K562 (cell line): ENCODE measurements around the gene YKT6. TPM values are rescaled to one million over a fixed set of nuclear protein-coding genes. Genes with fewer than 3 reads are reported as not detected.

Experiments used
- ATF1 ChIP-seq, 2 experiments: fragments of 450-650 bp in 1 of 2; IDR thresholded peaks; 2 replicates each; pipeline ENCODE4 v1.6.1; 2016; ENCODE audit warnings: missing compliant biosample characterization in 1 of 2, missing genetic modification characterization in 1 of 2
- ATF7 ChIP-seq: fragments of 450-650 bp; IDR thresholded peaks from 2 replicates; pipeline ENCODE4 v1.7.1; 2014; ENCODE audit warnings: mild to moderate bottlenecking, moderate library complexity
- CREM ChIP-seq: IDR thresholded peaks from 2 replicates; pipeline ENCODE4 v1.6.1; 2014; ENCODE audit warnings: antibody characterized with exemption, low read depth
- HIVEP1 ChIP-seq: fragments of 250-450 bp; sonication (Bioruptor Pico); IDR thresholded peaks from 2 replicates; pipeline ENCODE4 v1.4.0; 2020; ENCODE audit warnings: mild to moderate bottlenecking
- IRF2 ChIP-seq: sonication (generic); formaldehyde crosslinking; IDR thresholded peaks from 2 replicates; pipeline ENCODE4 v1.8.1; 2022; ENCODE audit warnings: mild to moderate bottlenecking, missing genetic modification reagents
- MYNN ChIP-seq, 2 experiments: sonication (generic); formaldehyde crosslinking in 1 of 2; IDR thresholded peaks; 2 replicates each; pipeline versions ENCODE4 v1.5.0 to v1.6.1; 2016 to 2020; ENCODE audit warnings: antibody characterized with exemption in 1 of 2, missing genetic modification reagents in 1 of 2
- POLR3A ChIP-seq: IDR thresholded peaks from 2 replicates; pipeline ENCODE4 v1.6.1; 2011; ENCODE audit warnings: borderline replicate concordance, mild to moderate bottlenecking, moderate library complexity; ENCODE audit not compliant: insufficient read length, insufficient read depth; ENCODE audit errors: extremely low read depth
- PTBP1 ChIP-seq: fragments of 200-400 bp; formaldehyde crosslinking; IDR thresholded peaks from 2 replicates; pipeline ENCODE4 v1.6.1; 2017; ENCODE audit warnings: low read depth, low read length
- RBM15 ChIP-seq: fragments of 200-400 bp; formaldehyde crosslinking; IDR thresholded peaks from 2 replicates; pipeline ENCODE4 v1.6.1; 2018; ENCODE audit warnings: mild to moderate bottlenecking, low read length, moderate library complexity; ENCODE audit not compliant: insufficient read depth
- SMAD4 ChIP-seq: fragments of 250-450 bp; sonication (Bioruptor Pico); conservative IDR thresholded peaks from 2 replicates; pipeline ENCODE4 v1.8.0; 2021; ENCODE audit warnings: inconsistent platforms, mild to moderate bottlenecking, moderate library complexity
- U2AF2 ChIP-seq: fragments of 200-400 bp; formaldehyde crosslinking; optimal IDR thresholded peaks from 2 replicates; pipeline ENCODE3; 2017; ENCODE audit warnings: low read depth, mild to moderate bottlenecking, low read length
- ZFP30 ChIP-seq: fragments of 250-450 bp; sonication (Bioruptor Pico); IDR thresholded peaks from 2 replicates; pipeline ENCODE4 v1.8.0; 2022; ENCODE audit warnings: moderate library complexity, mild to moderate bottlenecking, inconsistent platforms, borderline replicate concordance
- ZNF232 ChIP-seq: sonication (generic); formaldehyde crosslinking; IDR thresholded peaks from 2 replicates; pipeline ENCODE4 v1.8.0; 2022; ENCODE audit warnings: mild to moderate bottlenecking, missing genetic modification reagents
- ZNF263 ChIP-seq: sonication (generic); formaldehyde crosslinking; IDR thresholded peaks from 2 replicates; pipeline ENCODE4 v1.8.0; 2022; ENCODE audit warnings: mild to moderate bottlenecking, missing genetic modification reagents, borderline replicate concordance
- ZNF41 ChIP-seq: fragments of 250-450 bp; sonication (Bioruptor Pico); conservative IDR thresholded peaks from 2 replicates; pipeline ENCODE4 v1.4.0; 2020; ENCODE audit warnings: mild to moderate bottlenecking
- ZNF583 ChIP-seq: fragments of 250-450 bp; sonication (Bioruptor Pico); IDR thresholded peaks from 2 replicates; pipeline ENCODE4 v1.4.0; 2020
- ZNF584 ChIP-seq: fragments of 200-800 bp; sonication (Bioruptor generic); IDR thresholded peaks from 2 replicates; pipeline ENCODE4 v1.6.1; 2016; ENCODE audit warnings: low read depth, mild to moderate bottlenecking, missing genetic modification characterization, missing compliant biosample characterization
- polyA plus RNA-seq, 8 experiments: library from polyadenylated mRNA; depleted of rRNA in 4 of 8; stranded (reverse) in 5 of 8; unstranded in 3 of 8; fragments of >200 nt; fragmentation: Nextera tagmentation in 2 of 8; fragmentation: Illumina TruSeq in 1 of 8; extraction: Ambion mirVana in 2 of 8; extraction: Trizol in 1 of 8; gene quantifications; 2 replicates each; pipeline versions ENCODE4 v1.2.1 to v1.2.3, GENCODE V29; 2011 to 2014; ENCODE audit warnings: inconsistent platforms in 1 of 8, missing spikeins in 1 of 8
- total RNA-seq, 7 experiments: library from RNA; depleted of rRNA in 6 of 7; stranded (reverse); fragments of >200 nt in 6 of 7; fragmentation: Illumina TruSeq in 2 of 7; extraction: Trizol in 2 of 7; gene quantifications; 2 replicates each; pipeline versions ENCODE4 v1.2.1 to v1.2.3, GENCODE V29; 2011 to 2021; ENCODE audit warnings: low replicate concordance in 1 of 7
- TF ChIP-seq, protein P1 (sequence below): fragments of 250-450 bp; sonication (Bioruptor Pico); IDR thresholded peaks from 2 replicates; pipeline ENCODE4 v1.5.0; 2021
- TF ChIP-seq, protein P2 (sequence below): fragments of 250-450 bp; sonication (Bioruptor Pico); IDR thresholded peaks from 2 replicates; pipeline ENCODE4 v1.5.0; 2020; ENCODE audit warnings: mild to moderate bottlenecking
- TF ChIP-seq, protein P3 (sequence below): fragments of 450-650 bp; IDR thresholded peaks from 2 replicates; pipeline ENCODE4 v1.7.0; 2016; ENCODE audit warnings: borderline replicate concordance

Gene YKT6
- total and polyA plus RNA-seq, 9 of the 15 experiments (the other 6 are each of a cell fraction or from before 2014, with no cell fraction given) = 1.6 to 90.6 (median 75.1) TPM

DNA sequence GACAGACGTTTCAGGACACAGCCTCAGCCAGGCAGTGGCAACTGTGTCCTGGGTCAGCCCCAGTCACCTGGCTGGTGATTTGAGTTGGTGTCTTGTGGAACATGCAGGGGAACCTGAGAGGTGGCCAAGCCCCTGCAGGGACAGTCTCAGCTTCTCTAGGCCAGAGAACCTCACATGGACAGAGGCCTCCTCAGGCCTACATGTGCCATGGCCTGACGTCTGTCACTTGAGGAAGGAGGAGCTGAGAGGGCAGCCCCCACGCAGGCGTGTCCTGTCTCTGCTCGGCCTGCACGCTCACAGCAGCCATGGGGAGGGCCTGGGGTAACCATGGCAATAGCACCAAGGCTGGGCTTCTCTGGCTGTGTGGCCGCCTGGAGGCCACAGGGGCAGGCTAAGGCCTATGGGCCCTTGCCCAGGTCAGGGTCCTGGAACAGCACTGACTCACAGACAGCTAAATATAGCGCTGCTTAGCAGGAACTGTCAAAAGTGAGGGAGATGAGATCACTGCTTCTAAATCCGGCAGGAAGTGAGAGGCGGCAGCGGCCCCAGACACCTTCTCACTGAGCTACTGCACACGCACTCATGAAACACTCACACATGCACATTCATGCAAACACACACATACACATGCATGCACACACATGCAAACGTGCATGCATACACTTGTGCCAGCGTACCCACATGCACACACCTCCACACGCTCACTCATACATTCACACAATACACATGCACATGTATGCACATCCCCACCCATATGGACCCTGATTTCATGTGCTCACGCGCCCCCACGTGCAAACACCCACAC, 57.0 kb downstream of the YKT6 start (continued):
- TF ChIP-seq, protein P1, sequence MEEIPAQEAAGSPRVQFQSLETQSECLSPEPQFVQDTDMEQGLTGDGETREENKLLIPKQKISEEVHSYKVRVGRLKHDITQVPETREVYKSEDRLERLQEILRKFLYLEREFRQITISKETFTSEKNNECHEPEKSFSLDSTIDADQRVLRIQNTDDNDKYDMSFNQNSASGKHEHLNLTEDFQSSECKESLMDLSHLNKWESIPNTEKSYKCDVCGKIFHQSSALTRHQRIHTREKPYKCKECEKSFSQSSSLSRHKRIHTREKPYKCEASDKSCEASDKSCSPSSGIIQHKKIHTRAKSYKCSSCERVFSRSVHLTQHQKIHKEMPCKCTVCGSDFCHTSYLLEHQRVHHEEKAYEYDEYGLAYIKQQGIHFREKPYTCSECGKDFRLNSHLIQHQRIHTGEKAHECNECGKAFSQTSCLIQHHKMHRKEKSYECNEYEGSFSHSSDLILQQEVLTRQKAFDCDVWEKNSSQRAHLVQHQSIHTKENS = no peak
- TF ChIP-seq ATF7 (peak; percentile 92), IRF2 (CRISPR knock-in tag) (no peak), ZNF41 (CRISPR knock-in tag) (no peak), ATF1 (CRISPR knock-in tag; IDR thresholded peaks at IDR 0.05) (no peak), ATF1 (tag; IDR thresholded peaks at IDR 0.05) (peak; percentile 57), ZNF584 (0 out of 2 replicates have a peak, but pooled peaks have one; percentile 25), ZFP30 (CRISPR knock-in tag) (no peak), POLR3A (no peak), ZNF232 (CRISPR knock-in tag) (0 out of 2 replicates have a peak, but pooled peaks have one; percentile 47), PTBP1 (no peak), SMAD4 (CRISPR knock-in tag) (peak; percentile 77), U2AF2 (no peak), HIVEP1 (CRISPR knock-in tag) (no peak), CREM (peak; percentile 47; the same call in 1 of the 2 replicates), MYNN (IDR thresholded peaks at IDR 0.05) (peak; percentile 85), MYNN (CRISPR knock-in tag; IDR thresholded peaks at IDR 0.05) (no peak), ZNF583 (CRISPR knock-in tag) (no peak), RBM15 (no peak), ZNF263 (CRISPR knock-in tag) (no peak)
- TF ChIP-seq, protein P2, sequence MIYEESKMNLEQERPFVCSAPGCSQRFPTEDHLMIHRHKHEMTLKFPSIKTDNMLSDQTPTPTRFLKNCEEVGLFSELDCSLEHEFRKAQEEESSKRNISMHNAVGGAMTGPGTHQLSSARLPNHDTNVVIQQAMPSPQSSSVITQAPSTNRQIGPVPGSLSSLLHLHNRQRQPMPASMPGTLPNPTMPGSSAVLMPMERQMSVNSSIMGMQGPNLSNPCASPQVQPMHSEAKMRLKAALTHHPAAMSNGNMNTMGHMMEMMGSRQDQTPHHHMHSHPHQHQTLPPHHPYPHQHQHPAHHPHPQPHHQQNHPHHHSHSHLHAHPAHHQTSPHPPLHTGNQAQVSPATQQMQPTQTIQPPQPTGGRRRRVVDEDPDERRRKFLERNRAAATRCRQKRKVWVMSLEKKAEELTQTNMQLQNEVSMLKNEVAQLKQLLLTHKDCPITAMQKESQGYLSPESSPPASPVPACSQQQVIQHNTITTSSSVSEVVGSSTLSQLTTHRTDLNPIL (CRISPR knock-in tag) = no peak
- TF ChIP-seq, protein P3, sequence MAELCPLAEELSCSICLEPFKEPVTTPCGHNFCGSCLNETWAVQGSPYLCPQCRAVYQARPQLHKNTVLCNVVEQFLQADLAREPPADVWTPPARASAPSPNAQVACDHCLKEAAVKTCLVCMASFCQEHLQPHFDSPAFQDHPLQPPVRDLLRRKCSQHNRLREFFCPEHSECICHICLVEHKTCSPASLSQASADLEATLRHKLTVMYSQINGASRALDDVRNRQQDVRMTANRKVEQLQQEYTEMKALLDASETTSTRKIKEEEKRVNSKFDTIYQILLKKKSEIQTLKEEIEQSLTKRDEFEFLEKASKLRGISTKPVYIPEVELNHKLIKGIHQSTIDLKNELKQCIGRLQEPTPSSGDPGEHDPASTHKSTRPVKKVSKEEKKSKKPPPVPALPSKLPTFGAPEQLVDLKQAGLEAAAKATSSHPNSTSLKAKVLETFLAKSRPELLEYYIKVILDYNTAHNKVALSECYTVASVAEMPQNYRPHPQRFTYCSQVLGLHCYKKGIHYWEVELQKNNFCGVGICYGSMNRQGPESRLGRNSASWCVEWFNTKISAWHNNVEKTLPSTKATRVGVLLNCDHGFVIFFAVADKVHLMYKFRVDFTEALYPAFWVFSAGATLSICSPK = no peak
